Endothelial cell of hepatic sinusoid (primary cell): ENCODE results near the gene SIRT3.

ENCODE experiments used
- in situ Hi-C: cut with HindIII; loops from 2 replicates; pipeline ENCODE4 v1.10.0; 2017; ENCODE audit warnings: low sequenced_read_pairs

SIRT3 gene

DNA sequence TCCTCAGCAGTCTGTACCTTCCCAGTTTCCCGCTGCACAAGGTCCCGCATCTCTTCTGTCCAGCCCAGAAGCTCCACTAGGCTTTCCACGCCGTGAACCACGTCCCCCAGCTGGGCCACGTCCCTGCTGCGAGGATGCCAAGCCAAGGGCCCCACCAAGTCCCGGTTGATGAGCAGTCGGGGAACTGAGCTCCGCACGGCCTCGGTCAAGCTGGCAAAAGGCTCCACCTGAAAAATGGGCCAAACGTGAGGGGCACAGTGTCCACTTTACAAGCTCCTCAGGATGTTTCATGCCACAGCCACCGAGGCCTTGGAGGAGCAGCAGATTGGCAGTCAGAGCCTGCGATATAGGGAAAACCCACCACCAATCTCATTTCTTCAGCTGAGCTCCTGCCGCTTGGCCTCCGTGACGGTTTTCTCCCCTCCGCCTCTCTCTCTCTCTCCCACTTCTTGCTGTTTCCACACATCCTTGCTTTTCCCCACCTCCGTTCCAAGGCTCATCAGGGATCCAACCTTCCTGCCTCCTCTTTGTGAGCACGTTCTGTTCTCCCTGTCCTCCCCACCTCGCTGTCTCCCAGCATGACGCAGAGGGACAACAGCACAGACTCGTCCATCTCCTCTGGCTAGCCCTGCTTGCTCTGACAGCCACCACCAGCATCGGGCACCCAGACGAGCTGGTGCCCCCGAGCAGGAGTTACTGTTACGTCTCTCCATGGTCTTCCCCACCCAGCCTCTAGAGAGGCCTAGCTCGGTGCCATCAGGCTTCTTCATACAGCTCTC is 17.1 kb downstream of the SIRT3 start:
- in situ Hi-C loops, result no loop called here

- in situ Hi-C loops, result no loop called here
Measured at GRCh38 chr11:217704-218103, 18.4 kb downstream of the SIRT3 start.

DNA sequence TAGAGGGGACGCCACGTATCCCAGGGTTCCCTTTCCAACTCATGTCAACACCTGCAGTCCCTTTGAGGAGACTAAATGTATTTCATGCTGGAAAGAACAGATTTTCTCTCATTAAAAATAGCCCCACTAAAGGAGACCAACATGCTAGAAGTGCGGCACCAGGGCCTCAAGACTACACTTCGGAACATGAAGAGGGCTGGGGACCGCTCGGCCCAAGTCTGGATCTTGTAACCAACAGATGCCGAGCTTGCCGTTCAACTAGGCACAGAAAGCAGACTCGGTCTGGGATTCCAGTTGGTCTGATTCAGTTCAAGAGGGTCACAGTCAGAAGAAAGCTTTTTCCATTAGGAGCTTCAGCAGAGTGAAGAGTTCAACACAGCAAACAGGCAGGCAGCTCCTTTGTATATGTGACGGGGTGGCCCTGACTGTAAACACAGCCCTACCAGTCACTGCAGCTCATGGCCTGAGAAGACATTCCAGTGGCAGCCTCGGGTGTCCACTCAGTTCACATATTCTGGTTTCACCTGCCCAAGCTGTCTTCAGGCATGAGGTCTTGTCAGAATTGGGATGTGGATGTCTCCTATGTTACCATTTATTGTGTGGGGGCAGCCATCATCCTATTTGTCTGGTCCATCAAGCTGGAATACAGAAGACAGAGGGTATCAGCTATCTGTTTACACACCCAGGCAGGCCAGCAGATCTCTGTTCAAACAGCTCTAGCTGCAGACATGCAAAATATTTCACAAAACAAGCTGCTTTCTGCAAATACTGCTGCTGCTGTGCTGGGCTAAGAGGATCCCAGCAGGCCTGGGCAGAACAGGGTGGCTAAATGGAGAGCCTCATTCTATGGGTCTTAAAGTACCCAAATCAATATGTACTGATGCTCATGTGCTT is 19.8 kb downstream of the SIRT3 start:
- in situ Hi-C loops, result no loop called here

GRCh38 chr11:215581-216037 is 20.5 kb downstream of the SIRT3 start:
- in situ Hi-C loops, result no loop called here

DNA sequence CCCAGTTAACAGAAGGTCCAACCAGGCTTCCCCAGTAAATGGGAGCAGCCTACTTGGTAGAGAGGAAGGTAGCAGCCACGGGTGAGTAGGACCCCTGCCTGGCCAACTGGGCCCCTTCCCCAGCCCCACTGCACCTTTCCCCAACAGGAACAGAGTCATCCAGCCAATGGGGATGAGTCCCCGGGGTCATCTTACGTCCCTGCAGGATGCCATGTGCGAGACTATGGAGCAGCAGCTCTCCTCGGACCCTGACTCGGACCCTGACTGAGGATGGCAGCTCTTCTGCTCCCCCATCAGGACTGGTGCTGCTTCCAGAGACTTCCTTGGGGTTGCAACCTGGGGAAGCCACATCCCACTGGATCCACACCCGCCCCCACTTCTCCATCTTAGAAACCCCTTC is 22.1 kb downstream of the SIRT3 start:
- in situ Hi-C loops, result no loop called here

- in situ Hi-C loops, result no loop called here
Measured at GRCh38 chr11:213111-213510, 23.0 kb downstream of the SIRT3 start.

GRCh38 chr11:212150-213100 is 23.7 kb downstream of the SIRT3 start:
- in situ Hi-C loops, result no loop called here

DNA sequence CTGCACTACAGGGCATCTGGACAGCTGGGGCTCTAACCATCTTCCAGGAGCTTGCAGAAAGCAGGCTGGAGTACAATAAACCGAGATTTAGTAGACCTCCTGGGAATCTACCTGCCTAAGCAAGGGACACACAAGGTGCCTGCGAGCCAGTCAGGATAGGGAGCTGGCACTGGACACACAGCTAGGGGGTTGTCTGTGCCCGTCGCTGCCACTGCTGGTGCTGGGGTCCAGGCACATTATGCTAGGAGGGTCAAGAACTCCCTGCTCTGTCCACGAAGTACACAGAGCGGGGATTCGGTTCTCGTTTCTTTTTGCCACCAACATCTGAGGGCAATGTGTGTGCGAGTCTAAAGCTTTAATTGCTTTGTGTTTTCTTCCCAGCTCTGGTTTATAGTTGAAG is 24.4 kb downstream of the SIRT3 start:
- in situ Hi-C loops, result no loop called here

DNA sequence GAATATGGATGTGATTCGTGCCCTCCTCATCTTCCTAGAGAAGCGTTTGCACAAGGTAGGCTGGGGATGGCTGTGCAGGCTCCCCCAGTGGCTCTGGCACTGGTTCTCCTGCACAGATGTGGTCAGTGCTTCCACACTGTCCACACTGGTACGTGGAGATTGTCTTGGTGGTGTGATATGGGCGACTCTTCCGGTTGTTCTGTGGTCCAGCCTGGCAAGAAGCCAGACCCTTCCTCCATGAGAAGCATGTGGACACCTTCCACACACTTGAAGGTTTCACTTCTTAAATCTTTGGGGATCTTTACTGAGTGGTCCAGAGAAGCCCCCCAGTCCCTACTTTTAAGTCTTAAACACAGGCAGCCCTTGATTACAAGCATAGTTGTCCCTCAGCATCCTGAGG is 24.8 kb downstream of the SIRT3 start:
- in situ Hi-C loops, result no loop called here

- in situ Hi-C loops, result no loop called here
Measured at GRCh38 chr11:210803-211180, 25.4 kb downstream of the SIRT3 start.

- in situ Hi-C loops, result no loop called here
Measured at GRCh38 chr11:210122-210802, 25.9 kb downstream of the SIRT3 start.

- in situ Hi-C loops, result no loop called here
Measured at GRCh38 chr11:209275-210121, 26.6 kb downstream of the SIRT3 start.

- in situ Hi-C loops, result no loop called here
Measured at GRCh38 chr11:208917-209260, 27.3 kb downstream of the SIRT3 start.

- in situ Hi-C loops, result no loop called here
Measured at GRCh38 chr11:208181-208916, 27.8 kb downstream of the SIRT3 start.

DNA sequence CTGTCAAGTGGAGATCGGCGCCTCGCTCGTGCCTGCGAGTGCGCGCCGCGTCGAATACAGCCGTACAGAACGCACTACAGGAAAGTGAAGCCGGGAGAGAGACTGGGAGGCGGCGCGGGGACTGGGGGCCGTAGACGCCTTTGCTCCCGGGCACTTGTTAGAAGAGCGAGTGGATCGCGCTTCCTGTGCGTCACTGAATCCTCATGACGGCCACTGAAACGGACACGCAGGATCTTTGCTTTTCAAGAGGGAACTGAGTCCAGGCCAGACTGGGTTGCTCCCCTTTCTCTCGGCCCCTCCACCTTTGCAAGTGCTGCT is 28.3 kb downstream of the SIRT3 start:
- in situ Hi-C loops, result no loop called here

DNA sequence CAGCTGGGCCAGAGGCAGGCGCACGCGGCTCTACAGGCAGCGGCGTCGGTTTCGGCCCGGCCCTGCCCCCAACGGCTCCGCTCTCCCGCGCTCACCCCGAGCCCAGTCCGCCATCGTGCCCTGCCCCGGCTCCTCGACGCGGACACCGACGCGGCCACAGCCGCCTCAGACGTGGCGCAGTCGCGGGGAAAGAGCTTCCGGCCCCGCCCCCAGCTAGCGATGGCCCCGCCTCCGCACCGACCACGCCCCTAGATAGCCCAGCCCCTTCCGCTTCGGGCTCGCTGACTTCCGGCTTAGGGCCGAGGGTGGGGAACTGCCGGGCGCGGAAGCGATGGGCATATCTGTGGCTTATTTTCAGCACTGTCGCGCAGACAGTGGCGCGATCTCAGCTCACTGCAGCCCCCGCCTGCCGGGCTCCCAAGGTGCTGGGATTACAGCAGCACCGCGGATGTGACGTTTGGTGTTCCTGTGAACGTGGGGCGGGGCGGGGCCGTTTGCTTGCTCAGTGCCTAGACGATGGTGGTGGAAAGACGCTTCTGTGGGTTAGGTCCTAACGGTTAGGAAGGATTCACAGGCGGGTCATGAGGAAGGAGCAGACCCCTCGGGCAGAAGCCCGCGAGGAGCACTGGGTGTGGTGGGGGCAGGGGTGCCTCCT is 28.8 kb downstream of the SIRT3 start, which contains the start of the genes BET1L and RIC8A:
TSS of gene BET1L (minus strand) at position 192 of the 655 bp plus-strand sequence. CDS start at position 114, 78 bp downstream.
TSS of gene RIC8A (plus strand) at position 501 of the 655 bp plus-strand sequence. CDS start 1,147 bp downstream, outside the sequence.
- in situ Hi-C loops, result no loop called here

- in situ Hi-C loops, result no loop called here
Measured at GRCh38 chr11:206526-207207, 29.5 kb downstream of the SIRT3 start.

GRCh38 chr11:206002-206384 is 30.1 kb downstream of the SIRT3 start:
- in situ Hi-C loops, result no loop called here
